Right lobe of liver (tissue), 6 donors: ENCODE measurements around the gene TNS1. TPM values are rescaled to one million over a fixed set of nuclear protein-coding genes. Genes with fewer than 3 reads are reported as not detected.

ENCODE experiments used
- ATAC-seq, 4 donors: fragments of 200-7000 bp; cut with Tn5 transposase; one replicate each; pipeline ENCODE4 v1.9.1; 2020; ENCODE audit warnings: mild to moderate bottlenecking in 4 of 4, moderate library complexity in 4 of 4
- DNase-seq, 3 donors: peaks; one replicate each; pipeline ENCODE4 v3.0.0-alpha.2; 2020
- H3K27ac ChIP-seq, 3 donors: fragments of 200-600 bp; one replicate each; pipeline ENCODE4 v1.8.0; 2022
- H3K27me3 ChIP-seq, 2 donors: fragments of 200-600 bp; one replicate each; pipeline ENCODE4 v1.8.0; 2022
- H3K36me3 ChIP-seq, 4 donors: fragments of 200-600 bp; sonication (generic) in 1 of 4; one replicate each; pipeline versions ENCODE4 v1.5.1 to v1.8.0; 2017 to 2022; ENCODE audit warnings: control low read depth in 1 of 4
- H3K4me1 ChIP-seq, 4 donors: fragments of 200-600 bp; sonication (generic) in 1 of 4; one replicate each; pipeline versions ENCODE4 v1.5.1 to v1.8.0; 2017 to 2022; ENCODE audit warnings: control low read depth in 1 of 4
- H3K4me3 ChIP-seq, 3 donors: fragments of 200-600 bp; one replicate each; pipeline ENCODE4 v1.8.0; 2022
- H3K9me3 ChIP-seq, 4 donors: fragments of 200-600 bp; sonication (generic) in 1 of 4; one replicate each; pipeline versions ENCODE4 v1.5.1 to v1.8.0; 2017 to 2022; ENCODE audit warnings: control low read depth in 1 of 4
- POLR2A ChIP-seq: fragments of 450-650 bp; IDR thresholded peaks from one replicate; pipeline ENCODE4 v1.6.1; 2017; ENCODE audit warnings: antibody characterized with exemption, mild to moderate bottlenecking
- WGBS: methylation state at CpG from one replicate; pipeline ENCODE4 v1.1.6; 2018; ENCODE audit warnings: low coverage, low lambda C conversion rate; ENCODE audit not compliant: insufficient coverage; ENCODE audit errors: missing lambda C conversion rate; 5-methylcytosine and 5-hydroxymethylcytosine counted together
- intact Hi-C, 2 donors: fragments of 100-400 bp; cut with DNase I; formaldehyde crosslinking; loops; one replicate each; pipeline versions ENCODE4 v1.11.2 to v1.14.1; 2022
- total RNA-seq, 6 experiments: library from RNA; depleted of rRNA in 2 of 6; stranded (reverse); fragments of >200 nt in 2 of 6; fragmentation: NEBNext Ultra II Directional in 3 of 6; extraction: Animal tissue kit (Norgen Biotek cat#: 25700) in 3 of 6; gene quantifications; one replicate each; pipeline versions ENCODE4 v1.1.0 to v1.2.4, GENCODE V29; 2016 to 2023
- TF ChIP-seq, protein P1 (sequence below), 4 donors: fragments of 200-600 bp in 3 of 4; fragments of 450-650 bp in 1 of 4; IDR thresholded peaks; one replicate each; pipeline versions ENCODE4 v1.5.1 to v1.8.0; 2016 to 2022; ENCODE audit warnings: antibody characterized with exemption in 4 of 4, mild to moderate bottlenecking in 2 of 4
- donor health status: DM: no; HTN: yes; CAD: no.
- donor health status: DM: no; HTN: no; CAD: no.
- donor health status: DM: no; HTN: no; CAD: no.
- donor health status: DM: no; HTN: yes; CAD: no.
- donor health status: DM: no; HTN: yes; CAD: no.

The TNS1 gene
- total RNA-seq, 6 experiments from 2014 or later, result 68.4 to 209 (median 99.2) TPM

DNA sequence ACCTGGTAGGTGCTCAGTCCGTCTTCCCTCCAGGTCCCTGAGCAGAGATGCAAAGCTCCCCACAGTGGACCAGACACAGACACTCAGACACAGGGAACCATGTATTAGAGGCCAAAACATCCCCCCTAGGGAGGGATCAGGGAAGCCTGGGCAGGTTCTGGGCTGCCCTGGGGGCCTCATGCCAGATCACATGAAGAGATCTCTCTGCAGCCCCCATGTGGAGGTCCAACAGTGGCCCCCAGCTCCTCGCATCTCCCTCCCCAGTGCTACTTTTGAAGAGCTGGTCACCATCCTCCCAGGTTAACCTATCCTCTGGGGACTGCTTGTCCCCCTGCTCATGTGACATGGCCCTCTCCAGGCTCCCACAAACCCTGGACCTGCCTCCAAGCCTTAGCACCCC, 10.5 kb upstream of the TNS1 start:
- 100% methylated on average over 1 of the region's 2 CpGs for WGBS

DNA sequence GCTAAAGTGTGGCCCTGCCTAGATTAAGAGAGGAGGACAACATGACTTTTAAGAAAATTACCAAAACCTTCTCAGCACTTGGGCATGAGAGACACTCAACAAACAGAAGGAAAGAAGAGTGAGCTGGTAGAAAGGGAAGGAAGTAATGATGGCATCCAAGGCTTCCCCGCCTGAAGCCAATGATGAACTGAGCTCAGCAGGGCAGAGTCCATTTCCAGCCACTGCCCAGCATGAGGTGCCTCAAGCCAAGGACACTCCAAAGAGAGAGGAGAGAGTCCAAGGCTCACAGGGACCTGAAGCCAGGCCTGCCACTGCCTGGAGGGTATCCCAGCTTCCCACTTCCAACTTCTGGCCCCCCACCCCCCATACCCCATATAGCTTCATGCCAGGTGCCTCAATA, 9.5 kb upstream of the TNS1 start:
- Histone ChIP-seq H3K27me3 (no peaks in the 10 kb centered on the region), H3K9me3 (no peaks in the 10 kb centered on the region), H3K4me1 (peaks cover 0 to 14% (median 2%) of the 10 kb centered on the region in 4 donors), H3K27ac (no peak overlapping the region), H3K36me3 (no peaks in the 10 kb centered on the region), H3K4me3 (no peak overlapping the region)
- intact Hi-C loops, result no loop called here
- no peak for TF ChIP-seq POLR2A
- TF ChIP-seq, protein P1, sequence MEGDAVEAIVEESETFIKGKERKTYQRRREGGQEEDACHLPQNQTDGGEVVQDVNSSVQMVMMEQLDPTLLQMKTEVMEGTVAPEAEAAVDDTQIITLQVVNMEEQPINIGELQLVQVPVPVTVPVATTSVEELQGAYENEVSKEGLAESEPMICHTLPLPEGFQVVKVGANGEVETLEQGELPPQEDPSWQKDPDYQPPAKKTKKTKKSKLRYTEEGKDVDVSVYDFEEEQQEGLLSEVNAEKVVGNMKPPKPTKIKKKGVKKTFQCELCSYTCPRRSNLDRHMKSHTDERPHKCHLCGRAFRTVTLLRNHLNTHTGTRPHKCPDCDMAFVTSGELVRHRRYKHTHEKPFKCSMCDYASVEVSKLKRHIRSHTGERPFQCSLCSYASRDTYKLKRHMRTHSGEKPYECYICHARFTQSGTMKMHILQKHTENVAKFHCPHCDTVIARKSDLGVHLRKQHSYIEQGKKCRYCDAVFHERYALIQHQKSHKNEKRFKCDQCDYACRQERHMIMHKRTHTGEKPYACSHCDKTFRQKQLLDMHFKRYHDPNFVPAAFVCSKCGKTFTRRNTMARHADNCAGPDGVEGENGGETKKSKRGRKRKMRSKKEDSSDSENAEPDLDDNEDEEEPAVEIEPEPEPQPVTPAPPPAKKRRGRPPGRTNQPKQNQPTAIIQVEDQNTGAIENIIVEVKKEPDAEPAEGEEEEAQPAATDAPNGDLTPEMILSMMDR (IDR thresholded peaks at IDR 0.05), result no peak
- WGBS, result 25% methylated on average over 1 of the region's 1 CpG
- DNase-seq (no peak), ATAC-seq (peak in 3 of 4 donors; percentile 14 to 68 (median 38))

More for the DNA sequence above, 10.5 kb upstream of the TNS1 start:
- ATAC-seq (no peak), DNase-seq (no peak)
- no peaks in the 10 kb centered on the region for H3K9me3 ChIP-seq
- peaks cover 0 to 23% (median 4%) of the 10 kb centered on the region in 4 donors for H3K4me1 ChIP-seq
- H3K4me3 ChIP-seq, result no peak overlapping the region
- no peak for TF ChIP-seq POLR2A
- TF ChIP-seq, protein P1 (IDR thresholded peaks at IDR 0.05), result no peak
- H3K36me3 ChIP-seq, result no peaks in the 10 kb centered on the region
- no peaks in the 10 kb centered on the region for H3K27me3 ChIP-seq
- H3K27ac ChIP-seq, result no peak overlapping the region
- intact Hi-C loops, result no loop called here

DNA sequence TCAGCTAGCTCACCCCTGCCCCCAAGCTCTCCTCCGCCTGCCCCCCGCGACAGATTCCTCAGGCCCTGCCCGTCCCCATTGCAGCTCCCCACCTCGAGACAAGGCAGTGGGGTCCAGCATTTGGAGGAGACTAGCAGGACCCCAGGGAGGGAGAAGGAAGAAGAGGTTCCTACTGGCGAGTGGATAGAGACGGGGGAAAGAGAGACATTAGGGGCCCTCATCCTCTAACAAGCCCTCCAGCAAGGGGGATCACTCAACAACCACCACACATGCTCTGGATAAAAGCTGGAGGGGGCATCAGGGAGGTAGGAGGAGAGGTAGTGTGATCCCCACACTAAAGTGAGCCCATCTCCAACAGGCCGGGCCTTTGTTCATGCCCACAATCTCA, 8.9 kb upstream of the TNS1 start:
- DNase-seq, result no peak
- H3K36me3 ChIP-seq, result no peaks in the 10 kb centered on the region
- H3K4me3 ChIP-seq, result no peak overlapping the region
- H3K27ac ChIP-seq, result no peak overlapping the region
- H3K9me3 ChIP-seq, result no peaks in the 10 kb centered on the region
- H3K27me3 ChIP-seq, result no peaks in the 10 kb centered on the region
- ATAC-seq, result no peak
- 57% methylated on average over 6 of the region's 8 CpGs for WGBS
- peaks cover 0 to 9% (median 0%) of the 10 kb centered on the region in 4 donors for H3K4me1 ChIP-seq
- intact Hi-C loops, result no loop called here
- no peak for TF ChIP-seq POLR2A
- TF ChIP-seq, protein P1 (IDR thresholded peaks at IDR 0.05), result no peak

DNA sequence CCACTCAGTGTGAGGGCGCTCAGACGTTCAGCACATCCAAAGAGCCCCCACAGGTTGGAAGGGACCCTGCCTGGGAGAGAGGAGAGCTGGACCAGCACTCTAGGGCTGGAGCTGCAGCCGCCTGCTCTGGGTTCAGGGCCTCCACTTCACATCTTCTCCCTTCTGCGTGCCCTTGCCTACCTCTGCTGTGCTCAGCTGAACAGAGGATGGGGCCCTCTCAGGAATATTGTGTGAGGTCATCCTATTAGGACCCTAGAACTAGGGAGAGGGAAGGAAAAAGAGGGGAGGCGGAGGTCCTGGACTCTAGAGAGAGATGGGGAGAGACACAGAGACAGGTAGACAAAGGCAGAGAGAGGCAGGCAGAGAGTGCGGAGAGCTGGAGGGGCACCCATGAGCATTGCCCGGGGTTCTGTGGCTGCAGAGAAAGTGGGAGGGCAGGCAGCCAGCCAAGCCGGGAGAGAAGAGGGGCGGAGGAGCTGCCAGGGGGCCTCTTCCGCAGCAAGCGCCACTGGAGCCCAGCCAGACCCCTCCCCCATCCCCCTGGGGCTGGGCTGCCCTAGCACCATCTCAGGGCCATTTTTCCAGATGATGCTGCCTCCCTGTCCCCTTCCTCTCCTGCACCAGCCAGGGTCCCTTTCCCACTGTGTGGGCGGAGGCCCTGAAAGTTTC, 8.3 kb upstream of the TNS1 start:
- TF ChIP-seq, protein P1 (IDR thresholded peaks at IDR 0.05), result no peak
- no peak for TF ChIP-seq POLR2A
- H3K4me1 ChIP-seq, result peaks cover 0 to 9% (median 0%) of the 10 kb centered on the region in 4 donors
- WGBS, result 51% methylated on average over 5 of the region's 12 CpGs
- intact Hi-C loops, result no loop called here
- no peaks in the 10 kb centered on the region for H3K27me3 ChIP-seq
- H3K36me3 ChIP-seq, result no peaks in the 10 kb centered on the region
- no peak overlapping the region for H3K27ac ChIP-seq
- ATAC-seq, result no peak
- no peak overlapping the region for H3K4me3 ChIP-seq
- no peak for DNase-seq
- no peaks in the 10 kb centered on the region for H3K9me3 ChIP-seq
